ENCODE measurements around the gene LAYN. TPM values are rescaled to one million over a fixed set of nuclear protein-coding genes. Genes with fewer than 3 reads are reported as not detected.
A peak's percentile ranks its signal among the peaks of the same experiment; 100 is the strongest.

LAYN gene
- total RNA-seq, 1 experiment from 2014 or later = 3.7 TPM

GRCh38 chr11:111542606-111543275, 2.2 kb downstream of the LAYN start:
- ChIA-PET POLR2A (no interaction called here), CTCF (no interaction called here)
- no peak for TF ChIP-seq CREM (CRISPR knock-in tag; IDR thresholded peaks at IDR 0.05)
- TF ChIP-seq IRF2 (CRISPR knock-in tag; IDR thresholded peaks at IDR 0.05; ENCODE audit: borderline replicate concordance, low read depth) = no peak
- no peak for TF ChIP-seq E2F5 (CRISPR knock-in tag; IDR thresholded peaks at IDR 0.05)
- no peak for TF ChIP-seq OVOL2 (CRISPR knock-in tag; IDR thresholded peaks at IDR 0.05; ENCODE audit: borderline replicate concordance)
- TF ChIP-seq IRF1 (CRISPR knock-in tag; IDR thresholded peaks at IDR 0.05) = no peak
- no peak for TF ChIP-seq E2F4 (CRISPR knock-in tag; IDR thresholded peaks at IDR 0.05; ENCODE audit: borderline replicate concordance, low read depth)
- no peak for TF ChIP-seq ZNF416 (CRISPR knock-in tag; IDR thresholded peaks at IDR 0.05)
- no peak for TF ChIP-seq MYBL2 (CRISPR knock-in tag; IDR thresholded peaks at IDR 0.05)
- no peak for TF ChIP-seq NR1H2 (CRISPR knock-in tag; IDR thresholded peaks at IDR 0.05)
- TF ChIP-seq ZNF121 (CRISPR knock-in tag; IDR thresholded peaks at IDR 0.05) = no peak
- TF ChIP-seq TP53 (CRISPR knock-in tag; IDR thresholded peaks at IDR 0.05) = no peak
- ATAC-seq (no peak), DNase-seq (ENCODE audit: low spot score) (no peak)
- Mint-ChIP-seq H3K9me3 (peaks cover 3% of the 10 kb centered on the region; the same call in 1 of the 2 replicates), H3K27ac (no peak overlapping the region), H3K4me3 (peak overlapping the region; percentile 26; the same call in 1 of the 2 replicates), H3K27me3 (ENCODE audit: low read depth) (peaks cover 68% of the 10 kb centered on the region), H3K36me3 (no peaks in the 10 kb centered on the region), H3K4me1 (peaks cover 24% of the 10 kb centered on the region)

DNA sequence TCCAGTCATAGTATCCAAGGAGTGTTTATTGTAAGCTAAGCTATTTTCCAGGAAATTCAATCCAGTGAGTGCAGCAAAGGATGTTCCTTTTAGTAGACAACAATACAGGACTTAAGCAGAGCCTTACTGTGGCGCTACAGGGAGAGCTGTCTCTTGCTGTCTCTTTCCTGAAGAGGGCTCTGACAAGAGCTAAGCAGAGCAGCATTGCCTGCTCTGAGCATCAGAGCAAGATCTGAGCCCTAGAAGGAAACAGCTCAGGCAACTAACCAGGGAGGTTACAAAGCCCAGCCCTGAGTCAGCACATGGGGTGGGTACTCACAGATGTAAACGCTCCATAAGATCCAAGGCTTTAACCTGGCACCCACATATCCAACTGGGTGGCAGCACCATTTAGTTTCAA, 8.0 kb downstream of the LAYN start:
- Mint-ChIP-seq H3K27ac (no peak overlapping the region), H3K9me3 (no peaks in the 10 kb centered on the region), H3K27me3 (ENCODE audit: low read depth) (peaks cover 13% of the 10 kb centered on the region), H3K4me3 (no peak overlapping the region), H3K36me3 (no peaks in the 10 kb centered on the region), H3K4me1 (peaks cover 18% of the 10 kb centered on the region)
- ATAC-seq (peak; percentile 46), DNase-seq (ENCODE audit: low spot score) (no peak)
- POLR2A ChIA-PET = no interaction called here
- CTCF ChIA-PET = no interaction called here
- TF ChIP-seq EMX1 (CRISPR knock-in tag; IDR thresholded peaks at IDR 0.05) (no peak), AR (CRISPR knock-in tag; IDR thresholded peaks at IDR 0.05) (no peak), FOXP1 (CRISPR knock-in tag; IDR thresholded peaks at IDR 0.05; ENCODE audit: borderline replicate concordance) (no peak), ZNF396 (CRISPR knock-in tag; IDR thresholded peaks at IDR 0.05; ENCODE audit: borderline replicate concordance) (no peak), PRDM15 (CRISPR knock-in tag; IDR thresholded peaks at IDR 0.05) (no peak), JAZF1 (CRISPR knock-in tag; IDR thresholded peaks at IDR 0.05) (no peak), ZBTB43 (CRISPR knock-in tag; IDR thresholded peaks at IDR 0.05) (no peak), ZNF317 (CRISPR knock-in tag; IDR thresholded peaks at IDR 0.05; ENCODE audit: borderline replicate concordance, low read depth) (no peak)
- TF ChIP-seq, protein P1, sequence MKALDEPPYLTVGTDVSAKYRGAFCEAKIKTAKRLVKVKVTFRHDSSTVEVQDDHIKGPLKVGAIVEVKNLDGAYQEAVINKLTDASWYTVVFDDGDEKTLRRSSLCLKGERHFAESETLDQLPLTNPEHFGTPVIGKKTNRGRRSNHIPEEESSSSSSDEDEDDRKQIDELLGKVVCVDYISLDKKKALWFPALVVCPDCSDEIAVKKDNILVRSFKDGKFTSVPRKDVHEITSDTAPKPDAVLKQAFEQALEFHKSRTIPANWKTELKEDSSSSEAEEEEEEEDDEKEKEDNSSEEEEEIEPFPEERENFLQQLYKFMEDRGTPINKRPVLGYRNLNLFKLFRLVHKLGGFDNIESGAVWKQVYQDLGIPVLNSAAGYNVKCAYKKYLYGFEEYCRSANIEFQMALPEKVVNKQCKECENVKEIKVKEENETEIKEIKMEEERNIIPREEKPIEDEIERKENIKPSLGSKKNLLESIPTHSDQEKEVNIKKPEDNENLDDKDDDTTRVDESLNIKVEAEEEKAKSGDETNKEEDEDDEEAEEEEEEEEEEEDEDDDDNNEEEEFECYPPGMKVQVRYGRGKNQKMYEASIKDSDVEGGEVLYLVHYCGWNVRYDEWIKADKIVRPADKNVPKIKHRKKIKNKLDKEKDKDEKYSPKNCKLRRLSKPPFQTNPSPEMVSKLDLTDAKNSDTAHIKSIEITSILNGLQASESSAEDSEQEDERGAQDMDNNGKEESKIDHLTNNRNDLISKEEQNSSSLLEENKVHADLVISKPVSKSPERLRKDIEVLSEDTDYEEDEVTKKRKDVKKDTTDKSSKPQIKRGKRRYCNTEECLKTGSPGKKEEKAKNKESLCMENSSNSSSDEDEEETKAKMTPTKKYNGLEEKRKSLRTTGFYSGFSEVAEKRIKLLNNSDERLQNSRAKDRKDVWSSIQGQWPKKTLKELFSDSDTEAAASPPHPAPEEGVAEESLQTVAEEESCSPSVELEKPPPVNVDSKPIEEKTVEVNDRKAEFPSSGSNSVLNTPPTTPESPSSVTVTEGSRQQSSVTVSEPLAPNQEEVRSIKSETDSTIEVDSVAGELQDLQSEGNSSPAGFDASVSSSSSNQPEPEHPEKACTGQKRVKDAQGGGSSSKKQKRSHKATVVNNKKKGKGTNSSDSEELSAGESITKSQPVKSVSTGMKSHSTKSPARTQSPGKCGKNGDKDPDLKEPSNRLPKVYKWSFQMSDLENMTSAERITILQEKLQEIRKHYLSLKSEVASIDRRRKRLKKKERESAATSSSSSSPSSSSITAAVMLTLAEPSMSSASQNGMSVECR (CRISPR knock-in tag; IDR thresholded peaks at IDR 0.05; ENCODE audit: borderline replicate concordance) = no peak
